Fibroblast of pulmonary artery (primary cell): ENCODE measurements around the gene ANKRD31.
"Not testable (repeated sequence)": the region's sequence is repeated elsewhere in the genome, so short reads cannot be mapped to it uniquely, and the experiment has no call there.

ENCODE experiments used
- DNase-seq: peaks from one replicate; pipeline ENCODE4 v3.0.0-alpha.2; 2010; ENCODE audit warnings: low read depth
- H3K4me3 ChIP-seq: replicated peaks from 2 replicates; pipeline ENCODE4 v1.5.1; 2011; ENCODE audit warnings: low read depth, mild to moderate bottlenecking, control low read depth, low read length, moderate library complexity
- TF ChIP-seq, protein P1 (sequence below): IDR thresholded peaks from 2 replicates; pipeline ENCODE4 v1.5.1; 2011; ENCODE audit warnings: mild to moderate bottlenecking, control low read depth, low read length, inconsistent platforms; ENCODE audit errors: missing control alignments

The ANKRD31 gene

DNA sequence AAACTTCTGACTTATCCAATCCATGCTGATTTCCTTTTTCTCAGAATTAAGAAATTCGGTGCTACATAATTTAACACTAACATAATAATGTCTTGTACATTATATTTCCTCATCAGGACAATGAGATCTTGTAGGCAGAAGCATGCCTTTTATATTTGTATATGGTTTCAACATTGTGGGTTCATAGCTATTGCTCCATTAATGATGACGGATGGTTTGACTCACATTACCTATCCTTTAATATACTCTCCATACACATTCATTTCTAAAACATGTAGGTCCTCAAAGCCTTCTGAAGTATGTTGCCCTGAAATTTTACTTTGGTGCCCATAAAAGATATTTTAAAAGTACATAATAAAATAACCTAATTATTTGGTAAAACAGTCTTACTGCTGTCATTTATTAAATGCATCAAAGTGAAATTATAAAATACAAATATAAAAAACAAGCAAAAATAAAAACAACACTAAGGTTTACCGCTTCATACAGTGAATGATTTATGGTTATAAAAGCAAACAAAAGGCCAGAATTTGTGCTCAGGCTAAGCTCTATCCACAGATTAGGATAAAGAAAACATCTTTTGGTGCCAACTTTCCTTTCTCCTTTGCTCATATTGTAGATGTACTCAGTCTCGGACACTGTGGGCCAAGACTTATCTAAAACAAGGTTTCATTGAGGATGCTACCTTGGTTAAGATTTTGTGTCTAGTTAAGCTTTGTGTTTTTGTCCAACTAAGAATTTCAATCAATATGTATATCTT, 123.1 kb downstream of the ANKRD31 start:
- no peak for DNase-seq
- TF ChIP-seq, protein P1, sequence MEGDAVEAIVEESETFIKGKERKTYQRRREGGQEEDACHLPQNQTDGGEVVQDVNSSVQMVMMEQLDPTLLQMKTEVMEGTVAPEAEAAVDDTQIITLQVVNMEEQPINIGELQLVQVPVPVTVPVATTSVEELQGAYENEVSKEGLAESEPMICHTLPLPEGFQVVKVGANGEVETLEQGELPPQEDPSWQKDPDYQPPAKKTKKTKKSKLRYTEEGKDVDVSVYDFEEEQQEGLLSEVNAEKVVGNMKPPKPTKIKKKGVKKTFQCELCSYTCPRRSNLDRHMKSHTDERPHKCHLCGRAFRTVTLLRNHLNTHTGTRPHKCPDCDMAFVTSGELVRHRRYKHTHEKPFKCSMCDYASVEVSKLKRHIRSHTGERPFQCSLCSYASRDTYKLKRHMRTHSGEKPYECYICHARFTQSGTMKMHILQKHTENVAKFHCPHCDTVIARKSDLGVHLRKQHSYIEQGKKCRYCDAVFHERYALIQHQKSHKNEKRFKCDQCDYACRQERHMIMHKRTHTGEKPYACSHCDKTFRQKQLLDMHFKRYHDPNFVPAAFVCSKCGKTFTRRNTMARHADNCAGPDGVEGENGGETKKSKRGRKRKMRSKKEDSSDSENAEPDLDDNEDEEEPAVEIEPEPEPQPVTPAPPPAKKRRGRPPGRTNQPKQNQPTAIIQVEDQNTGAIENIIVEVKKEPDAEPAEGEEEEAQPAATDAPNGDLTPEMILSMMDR: no peak
- H3K4me3 ChIP-seq: no peak overlapping the region

DNA sequence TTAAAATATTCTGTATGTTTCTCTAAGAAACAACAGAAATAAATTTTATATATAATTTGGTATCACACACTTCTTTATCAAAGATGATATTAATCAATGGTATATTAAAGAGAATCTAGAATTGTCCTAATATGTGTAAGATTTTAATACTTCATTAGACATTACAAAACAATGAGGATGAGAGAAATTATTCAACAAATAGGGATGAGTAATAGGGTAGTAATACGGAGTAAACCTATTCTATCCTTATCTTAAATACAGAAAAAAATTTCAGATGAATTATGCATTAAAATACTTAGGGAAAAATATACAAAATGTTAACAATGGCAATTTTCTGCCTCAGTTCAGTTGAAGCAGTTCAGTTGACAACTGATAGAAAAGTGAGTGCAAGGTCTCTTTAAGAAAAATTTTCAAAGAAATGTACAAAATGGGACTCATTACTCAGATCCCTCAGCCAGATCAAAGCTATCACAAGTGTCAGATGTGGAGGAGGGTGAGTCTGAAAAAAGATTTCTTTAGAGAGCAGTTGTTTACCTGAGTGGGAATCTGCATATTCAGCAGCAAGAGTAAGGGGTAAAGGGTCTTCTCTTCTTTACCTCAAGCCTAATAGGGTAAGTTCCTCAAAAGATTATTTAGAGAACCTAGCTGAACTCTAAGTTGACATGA, 127.6 kb downstream of the ANKRD31 start:
- no peak for DNase-seq
- H3K4me3 ChIP-seq: no peak overlapping the region
- TF ChIP-seq, protein P1: no peak

DNA sequence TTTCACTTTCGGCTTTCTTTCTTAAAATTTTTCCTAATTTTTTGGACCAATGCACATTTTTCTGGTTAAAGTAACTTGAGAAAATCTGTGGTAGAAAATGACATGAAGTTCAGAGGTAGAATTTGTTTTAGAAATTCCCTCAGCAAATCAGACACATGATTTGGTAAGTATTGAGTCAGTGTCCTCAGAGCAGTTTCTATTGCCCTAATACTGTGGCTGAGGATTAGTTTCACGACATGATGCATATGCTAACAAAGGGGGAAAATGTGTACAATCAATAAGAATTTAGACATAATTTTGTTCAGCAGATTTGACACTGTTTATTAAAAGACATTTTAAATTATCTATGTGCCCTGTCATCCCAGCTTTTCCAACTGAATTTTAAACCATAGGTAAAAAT, 128.2 kb downstream of the ANKRD31 start:
- TF ChIP-seq, protein P1: no peak
- no peak for DNase-seq
- no peak overlapping the region for H3K4me3 ChIP-seq

DNA sequence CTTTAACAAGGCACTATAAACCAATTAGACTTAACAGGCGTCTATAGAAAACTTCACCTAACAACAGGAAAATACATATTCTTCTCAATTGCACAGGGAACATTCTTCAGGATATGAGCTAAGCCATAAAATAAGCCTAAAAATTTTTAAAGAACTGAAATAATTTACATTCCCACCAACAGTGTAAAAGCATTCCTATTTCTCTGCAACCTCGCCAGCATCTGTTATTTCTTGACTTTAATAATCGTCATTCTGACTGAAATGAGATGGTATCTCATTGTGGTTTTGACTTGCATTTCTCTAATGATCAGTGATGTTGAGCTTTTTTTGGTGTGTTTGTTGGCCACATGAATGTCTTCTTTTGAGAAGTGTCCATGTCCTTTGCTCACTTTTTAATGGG, 140.7 kb downstream of the ANKRD31 start:
- DNase-seq, H3K4me3 ChIP-seq: not testable (repeated sequence)

DNA sequence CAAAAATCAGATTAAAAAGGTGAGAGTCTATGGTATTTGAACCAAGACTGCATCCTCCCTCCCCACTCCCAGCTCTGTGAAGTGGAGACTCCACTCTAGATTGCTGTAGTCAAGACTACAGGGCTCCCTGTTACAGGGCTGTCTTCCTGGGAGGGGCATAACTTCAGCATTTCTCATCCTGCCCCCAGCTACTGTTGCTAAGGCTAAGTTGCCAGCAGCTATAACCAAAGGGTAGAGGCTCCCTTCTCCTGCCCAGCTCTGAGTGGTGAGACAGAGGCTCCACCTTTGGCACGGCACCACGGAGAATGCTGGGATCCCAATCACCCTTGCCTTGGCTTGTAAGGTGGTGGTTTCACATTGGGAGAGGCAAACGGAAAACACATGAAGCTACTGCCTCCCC, 145.1 kb downstream of the ANKRD31 start:
- DNase-seq: no peak
- H3K4me3 ChIP-seq: no peak overlapping the region
- TF ChIP-seq, protein P1: no peak

DNA sequence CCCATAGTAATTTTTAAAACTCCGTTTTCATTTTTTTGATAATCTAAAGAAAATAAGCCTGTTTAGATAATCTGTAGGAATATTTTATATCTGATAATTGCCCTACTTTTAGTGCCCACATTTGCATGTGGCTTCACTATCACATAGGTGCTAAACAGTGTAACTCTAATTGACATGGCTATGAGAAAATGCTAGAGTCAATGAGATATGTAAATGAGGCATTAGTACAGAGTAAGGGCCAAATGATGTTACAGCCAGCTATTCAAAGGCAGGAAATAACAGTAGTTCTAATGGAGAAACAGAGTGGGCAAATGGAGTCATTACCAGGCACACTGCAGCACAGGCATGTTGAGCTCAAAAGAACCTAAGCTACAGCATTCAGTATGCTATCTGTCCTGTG, 147.0 kb downstream of the ANKRD31 start:
- TF ChIP-seq, protein P1: no peak
- no peak for DNase-seq
- no peak overlapping the region for H3K4me3 ChIP-seq

DNA sequence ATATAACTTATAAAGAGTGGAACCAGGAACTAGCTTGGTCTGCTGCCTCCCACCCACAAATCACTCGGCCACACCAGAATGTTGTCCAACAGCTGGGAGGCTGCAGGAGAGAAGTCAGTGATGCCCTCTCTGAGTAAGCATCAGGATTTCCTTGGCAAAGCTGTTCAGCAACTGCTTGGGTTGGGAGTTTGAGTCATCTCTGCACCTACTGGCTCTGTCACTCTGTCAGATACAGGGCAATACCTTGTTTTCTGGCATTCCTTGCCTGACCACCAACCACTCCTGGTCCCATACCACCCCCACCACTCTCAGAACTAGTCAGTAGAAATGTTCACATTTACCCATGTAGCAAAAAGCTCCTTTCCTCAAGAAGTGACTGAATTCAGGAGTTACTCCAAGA, 147.5 kb downstream of the ANKRD31 start:
- DNase-seq: no peak
- TF ChIP-seq, protein P1: no peak
- H3K4me3 ChIP-seq: no peak overlapping the region
